NOMO-1 treated with DMSO at 0.1 percent for 48 hours (cell line): ENCODE data around the gene SLC35C1.
"Not testable (repeated sequence)": the region's sequence is repeated elsewhere in the genome, so short reads cannot be mapped to it uniquely, and the experiment has no call there.

Source experiments
- DNase-seq: peaks from one replicate; lab custom pipeline; 2025; ENCODE audit not compliant: unreplicated experiment; lab: John Stamatoyannopoulos, UW

The SLC35C1 gene

GRCh38 chr11:45810431-45811108 is 5.6 kb downstream of the SLC35C1 start:
- DNase-seq, result no peak

- no peak for DNase-seq
These were observed 6.1 kb downstream of the SLC35C1 start for GRCh38 chr11:45811109-45811435.

GRCh38 chr11:45811571-45812290 is 6.8 kb downstream of the SLC35C1 start:
- DNase-seq, result no peak

GRCh38 chr11:45812581-45813548 is 7.9 kb downstream of the SLC35C1 start:
- no peak for DNase-seq

- DNase-seq, result no peak
These were observed 10.8 kb downstream of the SLC35C1 start for GRCh38 chr11:45815747-45816146.

- DNase-seq, result no peak
These were observed 11.7 kb downstream of the SLC35C1 start for GRCh38 chr11:45816614-45817013.

- peak; percentile 38 for DNase-seq
These were observed 12.2 kb downstream of the SLC35C1 start for GRCh38 chr11:45817191-45817590.

- peak; percentile 13 for DNase-seq
These were observed 14.1 kb downstream of the SLC35C1 start for GRCh38 chr11:45818961-45819605.

GRCh38 chr11:45820211-45820857 is 15.4 kb downstream of the SLC35C1 start:
- no peak for DNase-seq

- DNase-seq, result peak; percentile 37
These were observed 21.5 kb downstream of the SLC35C1 start for GRCh38 chr11:45826492-45826891.

GRCh38 chr11:45827123-45827522 is 22.2 kb downstream of the SLC35C1 start:
- DNase-seq, result no peak

- no peak for DNase-seq
These were observed 24.0 kb downstream of the SLC35C1 start for GRCh38 chr11:45828996-45829395.

- no peak for DNase-seq
These were observed 25.6 kb downstream of the SLC35C1 start for GRCh38 chr11:45830596-45830995.

GRCh38 chr11:45832811-45833441 is 28.0 kb downstream of the SLC35C1 start:
- DNase-seq, result no peak

- DNase-seq, result no peak
These were observed 28.8 kb downstream of the SLC35C1 start for GRCh38 chr11:45833761-45834160.

GRCh38 chr11:45834298-45834756 is 29.4 kb downstream of the SLC35C1 start:
- no peak for DNase-seq

- DNase-seq, result no peak
These were observed 34.3 kb downstream of the SLC35C1 start for GRCh38 chr11:45839204-45839603.

GRCh38 chr11:45840251-45840650 is 35.3 kb downstream of the SLC35C1 start:
- not testable (repeated sequence) for DNase-seq

- peak; percentile 85 for DNase-seq
These were observed 38.4 kb downstream of the SLC35C1 start for GRCh38 chr11:45843158-45843924.
